ENCODE results near the gene MPZ.

GRCh38 chr1:161324020-161324419, 14.3 kb upstream of the MPZ start:
- no peak for TF ChIP-seq POLR2AphosphoS5 (IDR thresholded peaks at IDR 0.05; ENCODE audit: low read depth, low read length)
- no peak for TF ChIP-seq TCF7L2 (IDR thresholded peaks at IDR 0.05; ENCODE audit: low read depth, low read length)

All from Panc1 (cell line).